Vagina (tissue), 2 donors: ENCODE results near the gene NARS2. TPM values are rescaled to one million over a fixed set of nuclear protein-coding genes. Genes with fewer than 3 reads are reported as not detected.

Experiments used
- DNase-seq, 2 donors: peaks; one replicate each; pipeline ENCODE4 v3.0.0-alpha.2; 2017; ENCODE audit errors: extremely low spot score in 2 of 2
- H3K27ac ChIP-seq: fragments of 200-600 bp; sonication (generic); one replicate; pipeline ENCODE4 v1.5.1; 2019
- H3K27me3 ChIP-seq: fragments of 200-600 bp; sonication (generic); one replicate; pipeline ENCODE4 v1.5.1; 2019
- H3K36me3 ChIP-seq, 2 donors: fragments of 200-600 bp; sonication (generic); one replicate each; pipeline ENCODE4 v1.5.1; 2017 to 2019
- H3K4me1 ChIP-seq: fragments of 200-600 bp; sonication (generic); one replicate; pipeline ENCODE4 v1.5.1; 2019
- H3K4me3 ChIP-seq, 2 donors: fragments of 200-600 bp; sonication (generic); 1 replicate in 1 of 2; 2 replicates in 1 of 2; pipeline ENCODE4 v1.5.1; 2016 to 2019
- H3K9me3 ChIP-seq: fragments of 200-600 bp; sonication (generic); one replicate; pipeline ENCODE4 v1.5.1; 2019
- CTCF ChIP-seq, 3 experiments: fragments of 450-650 bp in 2 of 3; fragments of 200-600 bp in 1 of 3; sonication (generic) in 1 of 3; IDR thresholded peaks; one replicate each; pipeline ENCODE4 v1.5.1; 2017 to 2019; ENCODE audit warnings: antibody characterized with exemption in 3 of 3, mild to moderate bottlenecking in 2 of 3, moderate library complexity in 2 of 3
- POLR2A ChIP-seq, 2 donors: fragments of 450-650 bp; IDR thresholded peaks; one replicate each; pipeline ENCODE4 v1.6.1; 2017; ENCODE audit warnings: antibody characterized with exemption in 2 of 2, mild to moderate bottlenecking in 2 of 2, moderate library complexity in 2 of 2
- POLR2AphosphoS5 ChIP-seq, 2 donors: sonication (generic); formaldehyde crosslinking; IDR thresholded peaks; one replicate each; pipeline ENCODE4 v1.9.0; 2017; ENCODE audit warnings: antibody characterized with exemption in 2 of 2, mild to moderate bottlenecking in 2 of 2, low read depth in 1 of 2; ENCODE audit not compliant: insufficient read depth in 1 of 2
- intact Hi-C: fragments of 100-400 bp; cut with DNase I; formaldehyde crosslinking; loops from one replicate; pipeline ENCODE4 v1.15.1; 2023
- total RNA-seq: library from RNA; depleted of rRNA; stranded (reverse); fragments of >200 nt; gene quantifications from one replicate; pipeline ENCODE4 v1.2.3, GENCODE V29; 2016

Gene NARS2
- total RNA-seq, 1 donor from 2014 or later: 13.5 TPM

- DNase-seq: no peak
- intact Hi-C loops: no loop called here
- Histone ChIP-seq H3K9me3 (no peaks in the 10 kb centered on the region), H3K4me3 (no peak overlapping the region), H3K36me3 (peaks cover 0 to 17% of the 10 kb centered on the region in 2 donors), H3K27me3 (no peaks in the 10 kb centered on the region), H3K4me1 (no peaks in the 10 kb centered on the region), H3K27ac (no peak overlapping the region)
- TF ChIP-seq POLR2A (IDR thresholded peaks at IDR 0.05) (no peak), CTCF (IDR thresholded peaks at IDR 0.05) (no peak), POLR2AphosphoS5 (IDR thresholded peaks at IDR 0.05; ENCODE audit: insufficient read depth in 1 of 2, low read depth in 1 of 2) (no peak)
Measured at GRCh38 chr11:78460471-78460870, 114.2 kb downstream of the NARS2 start.

- no peak for DNase-seq
- no peak for TF ChIP-seq POLR2A (IDR thresholded peaks at IDR 0.05)
- no peak for TF ChIP-seq POLR2AphosphoS5 (IDR thresholded peaks at IDR 0.05; ENCODE audit: insufficient read depth in 1 of 2, low read depth in 1 of 2)
- no peak for TF ChIP-seq CTCF (IDR thresholded peaks at IDR 0.05)
- Histone ChIP-seq H3K4me1 (no peaks in the 10 kb centered on the region), H3K27me3 (no peaks in the 10 kb centered on the region), H3K36me3 (peaks cover 0 to 9% of the 10 kb centered on the region in 2 donors), H3K4me3 (no peak overlapping the region), H3K9me3 (no peaks in the 10 kb centered on the region), H3K27ac (no peak overlapping the region)
- intact Hi-C loops: no loop called here
Measured at GRCh38 chr11:78459738-78460137, 114.9 kb downstream of the NARS2 start.

GRCh38 chr11:78457448-78457847, 117.2 kb downstream of the NARS2 start:
- TF ChIP-seq POLR2A (IDR thresholded peaks at IDR 0.05) (no peak), POLR2AphosphoS5 (IDR thresholded peaks at IDR 0.05; ENCODE audit: insufficient read depth in 1 of 2, low read depth in 1 of 2) (no peak), CTCF (IDR thresholded peaks at IDR 0.05) (no peak)

GRCh38 chr11:78453140-78453935, 121.3 kb downstream of the NARS2 start:
- Histone ChIP-seq H3K27ac (no peak overlapping the region), H3K36me3 (no peaks in the 10 kb centered on the region), H3K9me3 (no peaks in the 10 kb centered on the region), H3K27me3 (no peaks in the 10 kb centered on the region), H3K4me1 (no peaks in the 10 kb centered on the region), H3K4me3 (no peak overlapping the region)
- intact Hi-C loops: no loop called here
- DNase-seq: no peak
- TF ChIP-seq CTCF (IDR thresholded peaks at IDR 0.05): no peak
- no peak for TF ChIP-seq POLR2AphosphoS5 (IDR thresholded peaks at IDR 0.05; ENCODE audit: insufficient read depth in 1 of 2, low read depth in 1 of 2)
- no peak for TF ChIP-seq POLR2A (IDR thresholded peaks at IDR 0.05)

More at GRCh38 chr11:78457448-78457847, 117.2 kb downstream of the NARS2 start:
- Histone ChIP-seq H3K27ac (no peak overlapping the region), H3K4me1 (no peaks in the 10 kb centered on the region), H3K27me3 (no peaks in the 10 kb centered on the region), H3K36me3 (peaks cover 0 to 9% of the 10 kb centered on the region in 2 donors), H3K4me3 (no peak overlapping the region), H3K9me3 (no peaks in the 10 kb centered on the region)
- DNase-seq: no peak
- intact Hi-C loops: no loop called here
